ENCODE measurements around the gene KRTAP9-1.
"Not testable (repeated sequence)": the region's sequence is repeated elsewhere in the genome, so short reads cannot be mapped to it uniquely, and the experiment has no call there.

Gene KRTAP9-1

DNA sequence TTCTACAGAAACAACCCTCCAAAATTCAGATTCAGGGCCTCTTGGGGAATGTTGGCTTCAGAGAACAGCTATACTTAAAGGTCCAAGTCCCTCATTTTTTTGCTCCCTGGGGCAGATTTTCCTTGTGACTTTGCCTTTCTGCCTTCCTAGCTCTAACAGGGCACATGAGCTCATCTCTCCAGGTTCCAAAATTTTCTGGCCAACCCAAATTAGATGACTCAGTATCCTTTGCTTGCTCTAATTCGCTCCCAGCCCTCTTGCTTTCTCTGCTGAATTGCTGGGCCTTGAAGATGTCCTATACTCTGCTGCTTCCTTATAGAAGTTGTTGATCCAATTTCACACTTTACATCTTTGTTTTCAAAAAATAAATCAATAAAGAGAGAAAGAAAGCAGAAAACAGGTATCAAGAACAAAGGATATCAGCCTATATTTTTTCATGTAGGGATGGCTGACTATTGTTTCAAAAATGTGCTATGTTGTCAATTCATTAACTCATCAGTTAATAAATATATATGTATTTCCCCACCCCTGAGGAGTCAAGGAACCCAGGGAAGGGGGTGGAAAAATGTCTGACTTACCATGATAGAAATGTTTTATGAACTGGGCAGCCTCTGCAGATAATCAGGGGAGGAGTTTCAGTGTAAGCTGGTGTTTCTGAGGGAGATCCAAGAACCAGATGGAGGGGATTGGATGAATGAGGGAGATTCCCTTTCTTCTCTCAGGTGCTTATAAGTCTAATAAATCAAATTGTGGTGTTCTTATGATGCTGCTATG, 10.7 kb upstream of the KRTAP9-1 start:
- no peak for DNase-seq (ENCODE audit: low read depth in 2 of 3, low spot score in 2 of 3)

- DNase-seq (ENCODE audit: low read depth in 2 of 3, low spot score in 2 of 3) = no peak
These were observed 5.2 kb upstream of the KRTAP9-1 start, which contains the start of gene KRTAP4-1 for GRCh38 chr17:41184480-41184961. TSS of gene KRTAP4-1 (minus strand) at chr17:41184911. CDS start at chr17:41184854, 57 bp downstream.

DNA sequence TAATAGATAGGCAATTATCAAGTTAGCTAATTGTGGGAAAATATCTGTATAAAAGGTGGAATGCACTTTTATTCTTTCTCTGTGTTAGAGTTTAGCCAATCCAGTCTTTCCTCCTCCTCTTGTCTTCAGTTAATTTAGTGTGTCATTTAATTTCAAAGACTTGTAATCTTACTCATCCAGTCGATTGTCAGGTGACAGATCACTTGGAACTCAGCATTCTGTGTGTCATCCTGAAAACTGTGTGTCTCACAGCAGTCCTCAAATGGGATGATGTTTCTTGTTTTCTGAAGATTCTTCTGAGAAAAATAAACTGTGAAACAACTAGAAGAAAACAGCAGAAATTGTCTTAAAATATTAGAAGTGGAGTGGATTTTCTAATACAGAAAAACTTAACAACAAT, 4.7 kb upstream of the KRTAP9-1 start:
- no peak for DNase-seq (ENCODE audit: low read depth in 2 of 3, low spot score in 2 of 3)

DNA sequence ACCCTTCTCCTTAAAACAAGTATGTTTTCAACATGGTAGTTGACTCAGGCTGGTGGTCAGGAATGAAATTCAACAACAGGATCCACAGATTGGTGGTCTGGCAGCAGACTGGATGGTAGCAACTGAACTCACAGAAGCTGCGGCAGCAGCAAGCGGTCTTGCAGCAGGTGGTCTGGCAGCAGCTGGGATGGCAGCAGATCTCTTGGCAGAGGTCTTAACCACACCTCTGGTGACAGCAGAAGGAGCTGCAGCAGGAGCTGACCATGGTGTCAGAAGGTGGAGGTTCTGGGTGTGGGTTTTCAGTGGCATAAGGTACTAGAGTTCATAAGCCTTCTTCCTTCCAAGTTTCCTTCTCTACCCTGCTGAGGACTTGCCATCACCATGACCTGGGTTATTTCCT, 2.8 kb upstream of the KRTAP9-1 start:
- DNase-seq (ENCODE audit: low read depth in 2 of 3, low spot score in 2 of 3) = no peak

- DNase-seq (ENCODE audit: low read depth in 2 of 3, low spot score in 2 of 3) = no peak
These were observed 641 bp downstream of the KRTAP9-1 start for GRCh38 chr17:41190328-41190727.

GRCh38 chr17:41196068-41196467, 6.4 kb downstream of the KRTAP9-1 start:
- DNase-seq (ENCODE audit: low read depth in 2 of 3, low spot score in 2 of 3) = no peak

DNA sequence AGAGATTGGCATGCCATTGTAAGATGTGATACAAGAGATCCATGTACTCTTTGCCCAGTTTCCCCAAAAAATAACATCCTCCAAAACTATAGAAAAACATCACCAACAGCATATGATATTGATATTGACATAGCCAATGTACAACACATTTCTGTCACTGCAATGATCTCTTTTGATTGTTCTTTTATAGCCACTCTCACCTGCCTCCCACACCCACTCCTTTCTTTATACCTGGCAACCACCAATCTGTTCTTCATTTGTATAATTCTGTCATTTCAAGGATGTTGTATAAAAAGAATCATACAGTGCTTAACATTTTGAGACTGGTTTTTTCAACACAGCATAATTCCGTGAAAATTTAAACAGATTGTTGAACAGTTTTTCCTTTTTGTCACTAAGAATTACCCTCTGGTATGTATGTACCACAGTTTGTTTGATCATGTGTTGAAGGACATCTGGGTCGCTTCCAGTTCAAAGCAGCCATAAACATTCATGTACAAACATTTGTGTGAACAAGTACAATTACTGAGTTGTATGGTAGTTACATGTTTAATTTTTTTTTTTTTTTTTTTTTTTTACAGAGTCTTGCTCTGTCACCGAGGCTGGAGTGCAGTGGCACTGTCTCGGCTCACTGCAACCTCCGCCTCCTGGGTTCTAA, 9.9 kb downstream of the KRTAP9-1 start:
- no peak for DNase-seq (ENCODE audit: low read depth in 2 of 3, low spot score in 2 of 3)

GRCh38 chr17:41211845-41212466, 22.3 kb downstream of the KRTAP9-1 start:
- DNase-seq (ENCODE audit: low read depth in 2 of 3, low spot score in 2 of 3) = no peak

- no peak for DNase-seq (ENCODE audit: low read depth in 2 of 3, low spot score in 2 of 3)
These were observed 23.0 kb downstream of the KRTAP9-1 start for GRCh38 chr17:41212524-41213169.

- no peak for DNase-seq (ENCODE audit: low read depth in 2 of 3, low spot score in 2 of 3)
These were observed 26.0 kb downstream of the KRTAP9-1 start for GRCh38 chr17:41215681-41216080.

DNA sequence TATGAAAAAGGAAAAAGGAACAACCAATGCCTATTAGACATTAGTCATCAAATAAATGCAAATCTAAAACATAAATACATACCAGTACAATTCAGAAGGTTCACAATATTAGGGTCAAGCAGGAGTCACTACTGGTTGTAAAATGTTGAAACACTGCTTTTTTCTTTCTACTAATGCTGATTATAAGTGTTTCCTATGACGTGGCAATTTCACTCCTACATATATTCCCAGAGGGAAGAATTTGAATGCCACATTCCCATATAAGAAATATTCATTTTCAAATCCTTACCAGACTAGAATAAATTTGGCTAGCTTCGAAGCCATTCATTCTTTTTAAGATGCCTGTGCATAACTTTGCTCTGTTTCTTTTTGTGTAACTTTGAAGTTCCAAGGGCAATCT, 34.1 kb downstream of the KRTAP9-1 start:
- no peak for DNase-seq (ENCODE audit: low read depth in 2 of 3, low spot score in 2 of 3)

DNA sequence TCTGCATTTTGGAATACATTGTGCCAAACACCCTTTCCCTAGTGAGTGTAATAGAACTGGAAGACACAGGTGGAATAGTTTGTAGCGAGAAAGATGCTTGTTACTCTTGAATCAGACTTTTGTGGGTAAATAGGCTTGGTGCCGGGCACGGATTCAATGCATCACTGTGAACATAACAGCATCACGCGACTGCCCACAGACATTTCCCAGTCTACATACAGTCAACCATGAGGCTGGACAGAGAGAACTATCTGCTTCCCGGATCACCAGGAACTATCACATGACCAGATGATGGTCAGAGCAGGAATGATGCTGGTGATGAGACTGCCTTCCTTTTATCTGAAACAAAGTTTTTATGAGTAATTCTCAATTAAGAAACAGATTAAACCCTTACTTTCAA, 36.4 kb downstream of the KRTAP9-1 start:
- DNase-seq (ENCODE audit: low read depth in 2 of 3, low spot score in 2 of 3) = no peak

DNA sequence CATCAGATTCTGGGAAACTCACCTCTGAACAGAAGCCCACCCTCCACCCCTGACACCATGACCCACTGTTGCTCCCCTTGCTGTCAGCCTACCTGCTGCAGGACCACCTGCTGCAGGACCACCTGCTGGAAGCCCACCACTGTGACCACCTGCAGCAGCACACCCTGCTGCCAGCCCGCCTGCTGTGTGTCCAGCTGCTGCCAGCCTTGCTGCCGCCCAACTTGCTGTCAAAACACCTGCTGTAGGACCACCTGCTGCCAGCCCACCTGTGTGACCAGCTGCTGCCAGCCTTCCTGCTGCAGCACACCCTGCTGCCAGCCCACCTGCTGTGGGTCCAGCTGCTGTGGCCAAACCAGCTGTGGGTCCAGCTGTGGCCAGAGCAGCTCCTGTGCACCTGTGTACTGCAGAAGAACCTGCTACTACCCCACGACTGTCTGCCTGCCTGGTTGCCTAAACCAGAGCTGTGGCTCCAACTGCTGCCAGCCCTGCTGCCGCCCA, 37.0 kb downstream of the KRTAP9-1 start, which contains the start of gene KRTAP9-2:
Gene KRTAP9-2, plus strand, starts transcription at position 51 of the 498 bp plus-strand sequence. Its CDS starts 7 bp downstream, at position 58.
- not testable (repeated sequence) for DNase-seq (ENCODE audit: low read depth in 2 of 3, low spot score in 2 of 3)

GRCh38 chr17:41230094-41230493, 40.4 kb downstream of the KRTAP9-1 start:
- DNase-seq (ENCODE audit: low read depth in 2 of 3, low spot score in 2 of 3) = no peak

DNA sequence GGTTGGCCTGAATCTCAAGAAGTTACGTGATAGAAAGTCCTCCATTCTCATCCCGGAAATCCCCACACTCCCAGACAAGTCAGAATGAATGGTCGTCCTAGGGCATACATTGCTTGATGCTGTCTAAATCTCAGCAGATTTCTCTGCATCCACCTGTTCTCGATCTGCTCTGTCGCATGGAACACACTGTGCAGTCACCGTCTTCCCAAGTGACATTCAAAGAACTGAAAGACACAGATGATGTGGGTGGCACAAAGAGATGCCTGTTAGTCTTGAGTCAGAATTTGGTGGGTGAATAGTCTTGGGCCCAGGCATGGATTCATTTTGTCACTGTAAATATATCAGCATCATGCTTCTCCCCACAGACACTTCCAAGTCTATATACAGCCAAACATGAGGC, 42.0 kb downstream of the KRTAP9-1 start:
- no peak for DNase-seq (ENCODE audit: low read depth in 2 of 3, low spot score in 2 of 3)

DNA sequence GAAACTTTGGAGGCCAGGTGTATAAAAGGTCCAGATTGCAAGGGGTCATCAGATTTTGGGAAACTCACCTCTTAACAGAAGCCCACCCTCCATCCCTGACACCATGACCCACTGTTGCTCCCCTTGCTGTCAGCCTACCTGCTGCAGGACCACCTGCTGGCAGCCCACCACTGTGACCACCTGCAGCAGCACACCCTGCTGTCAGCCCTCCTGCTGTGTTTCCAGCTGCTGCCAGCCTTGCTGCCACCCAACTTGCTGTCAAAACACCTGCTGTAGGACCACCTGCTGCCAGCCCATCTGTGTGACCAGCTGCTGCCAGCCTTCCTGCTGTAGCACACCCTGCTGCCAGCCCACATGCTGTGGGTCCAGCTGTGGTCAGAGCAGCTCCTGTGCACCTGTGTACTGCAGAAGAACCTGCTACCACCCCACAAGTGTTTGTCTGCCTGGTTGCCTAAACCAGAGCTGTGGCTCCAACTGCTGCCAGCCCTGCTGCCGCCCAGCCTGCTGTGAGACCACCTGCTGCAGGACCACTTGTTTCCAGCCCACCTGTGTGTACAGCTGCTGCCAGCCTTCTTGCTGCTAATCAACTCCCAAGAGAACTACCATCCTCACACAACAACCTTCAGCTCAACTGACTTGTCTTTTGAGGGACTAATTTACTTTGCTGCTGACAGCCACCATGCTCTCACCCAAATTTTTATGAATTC, 42.9 kb downstream of the KRTAP9-1 start, which contains the start of gene KRTAP9-3:
Gene KRTAP9-3, plus strand, starts transcription at position 51 of the 707 bp plus-strand sequence. Its CDS starts 53 bp downstream, at position 104.
- DNase-seq (ENCODE audit: low read depth in 2 of 3, low spot score in 2 of 3) = not testable (repeated sequence)

GRCh38 chr17:41237116-41237515, 47.4 kb downstream of the KRTAP9-1 start:
- not testable (repeated sequence) for DNase-seq (ENCODE audit: low read depth in 2 of 3, low spot score in 2 of 3)

- DNase-seq (ENCODE audit: low read depth in 2 of 3, low spot score in 2 of 3) = not testable (repeated sequence)
These were observed 48.3 kb downstream of the KRTAP9-1 start, which contains the start of gene KRTAP9-8 for GRCh38 chr17:41237949-41238437. TSS of gene KRTAP9-8 (plus strand) at chr17:41237999. CDS start at chr17:41238052, 53 bp downstream.

All from activated CD8-positive, alpha-beta memory T cell treated with anti-CD3 and anti-CD28 coated beads for 48 hours (primary cell).